K562 (cell line): ENCODE measurements around the gene CPHXL2. TPM values are rescaled to one million over a fixed set of nuclear protein-coding genes. Genes with fewer than 3 reads are reported as not detected.

Source experiments
- ATF1 ChIP-seq, 2 experiments: fragments of 450-650 bp in 1 of 2; IDR thresholded peaks; 2 replicates each; pipeline ENCODE4 v1.6.1; 2016; ENCODE audit warnings: missing compliant biosample characterization in 1 of 2, missing genetic modification characterization in 1 of 2
- ELF4 ChIP-seq: fragments of 450-650 bp; formaldehyde crosslinking; IDR thresholded peaks from 2 replicates; pipeline ENCODE4 v1.4.0; 2022; ENCODE audit warnings: missing genetic modification characterization
- FOS ChIP-seq: IDR thresholded peaks from 3 replicates; pipeline ENCODE4 v1.6.1; 2011; ENCODE audit not compliant: insufficient read length; ENCODE audit errors: extremely low read depth
- FOXM1 ChIP-seq, 2 experiments: fragments of 450-650 bp in 1 of 2; sonication (generic) in 1 of 2; formaldehyde crosslinking in 1 of 2; IDR thresholded peaks; 2 replicates each; pipeline versions ENCODE4 v1.6.1 to v1.9.0; 2017 to 2022; ENCODE audit warnings: low read depth in 2 of 2, mild to moderate bottlenecking in 2 of 2, missing genetic modification reagents in 1 of 2, moderate library complexity in 1 of 2
- KDM4B ChIP-seq, 2 experiments: fragments of 450-650 bp in 1 of 2; sonication (generic) in 1 of 2; IDR thresholded peaks; 2 replicates each; pipeline ENCODE4 v1.6.1; 2016 to 2017; ENCODE audit warnings: borderline replicate concordance in 2 of 2, antibody characterized with exemption in 1 of 2, low read depth in 1 of 2, mild to moderate bottlenecking in 1 of 2
- PML ChIP-seq: IDR thresholded peaks from 2 replicates; pipeline ENCODE4 v1.6.1; 2012; ENCODE audit warnings: low read length, inconsistent platforms
- RCOR1 ChIP-seq, 2 experiments: IDR thresholded peaks; 2 replicates each; pipeline ENCODE4 v1.6.1; 2012; ENCODE audit warnings: low read depth in 2 of 2, low read length in 2 of 2, borderline replicate concordance in 1 of 2, improper control_type of control experiment in 1 of 2
- SMARCC2 ChIP-seq: fragments of 450-650 bp; IDR thresholded peaks from 2 replicates; pipeline ENCODE4 v1.6.1; 2017; ENCODE audit warnings: antibody characterized with exemption, moderate library complexity, mild to moderate bottlenecking, low read depth
- TARDBP ChIP-seq: fragments of 450-650 bp; IDR thresholded peaks from 2 replicates; pipeline ENCODE4 v1.6.1; 2016
- ZFP91 ChIP-seq: sonication (generic); formaldehyde crosslinking; IDR thresholded peaks from 2 replicates; pipeline ENCODE4 v1.8.0; 2022; ENCODE audit warnings: mild to moderate bottlenecking, missing genetic modification reagents
- ZNF316 ChIP-seq: fragments of 450-650 bp; IDR thresholded peaks from 2 replicates; pipeline ENCODE4 v1.6.1; 2016
- ZNF384 ChIP-seq: IDR thresholded peaks from 2 replicates; pipeline ENCODE4 v1.6.1; 2012; ENCODE audit warnings: low read depth, low read length, improper control_type of control experiment
- polyA plus RNA-seq, 8 experiments: library from polyadenylated mRNA; depleted of rRNA in 4 of 8; stranded (reverse) in 5 of 8; unstranded in 3 of 8; fragments of >200 nt; fragmentation: Nextera tagmentation in 2 of 8; fragmentation: Illumina TruSeq in 1 of 8; extraction: Ambion mirVana in 2 of 8; extraction: Trizol in 1 of 8; gene quantifications; 2 replicates each; pipeline versions ENCODE4 v1.2.1 to v1.2.3, GENCODE V29; 2011 to 2014; ENCODE audit warnings: inconsistent platforms in 1 of 8, missing spikeins in 1 of 8
- total RNA-seq, 7 experiments: library from RNA; depleted of rRNA in 6 of 7; stranded (reverse); fragments of >200 nt in 6 of 7; fragmentation: Illumina TruSeq in 2 of 7; extraction: Trizol in 2 of 7; gene quantifications; 2 replicates each; pipeline versions ENCODE4 v1.2.1 to v1.2.3, GENCODE V29; 2011 to 2021; ENCODE audit warnings: low replicate concordance in 1 of 7
- TF ChIP-seq, protein P1 (sequence below): fragments of 450-650 bp; IDR thresholded peaks from 2 replicates; pipeline ENCODE4 v1.6.1; 2017; ENCODE audit warnings: antibody characterized with exemption, mild to moderate bottlenecking

The CPHXL2 gene
- total and polyA plus RNA-seq, 9 of the 15 experiments (the other 6 are each of a cell fraction or from before 2014, with no cell fraction given) = not detected

GRCh38 chr16:75644240-75645012 is 32.4 kb downstream of the CPHXL2 start (continued):
- TF ChIP-seq FOXM1 (IDR thresholded peaks at IDR 0.05; ENCODE audit: low read depth) = no peak
- no peak for TF ChIP-seq FOXM1 (CRISPR knock-in tag; IDR thresholded peaks at IDR 0.05; ENCODE audit: low read depth)
- TF ChIP-seq TARDBP = no peak
- no peak for TF ChIP-seq ELF4 (CRISPR knock-in tag)
- TF ChIP-seq ZFP91 = no peak
- no peak for TF ChIP-seq ATF1 (CRISPR knock-in tag; IDR thresholded peaks at IDR 0.05)
- no peak for TF ChIP-seq ATF1 (tag; IDR thresholded peaks at IDR 0.05)
- TF ChIP-seq PML = no peak
- TF ChIP-seq, protein P1, sequence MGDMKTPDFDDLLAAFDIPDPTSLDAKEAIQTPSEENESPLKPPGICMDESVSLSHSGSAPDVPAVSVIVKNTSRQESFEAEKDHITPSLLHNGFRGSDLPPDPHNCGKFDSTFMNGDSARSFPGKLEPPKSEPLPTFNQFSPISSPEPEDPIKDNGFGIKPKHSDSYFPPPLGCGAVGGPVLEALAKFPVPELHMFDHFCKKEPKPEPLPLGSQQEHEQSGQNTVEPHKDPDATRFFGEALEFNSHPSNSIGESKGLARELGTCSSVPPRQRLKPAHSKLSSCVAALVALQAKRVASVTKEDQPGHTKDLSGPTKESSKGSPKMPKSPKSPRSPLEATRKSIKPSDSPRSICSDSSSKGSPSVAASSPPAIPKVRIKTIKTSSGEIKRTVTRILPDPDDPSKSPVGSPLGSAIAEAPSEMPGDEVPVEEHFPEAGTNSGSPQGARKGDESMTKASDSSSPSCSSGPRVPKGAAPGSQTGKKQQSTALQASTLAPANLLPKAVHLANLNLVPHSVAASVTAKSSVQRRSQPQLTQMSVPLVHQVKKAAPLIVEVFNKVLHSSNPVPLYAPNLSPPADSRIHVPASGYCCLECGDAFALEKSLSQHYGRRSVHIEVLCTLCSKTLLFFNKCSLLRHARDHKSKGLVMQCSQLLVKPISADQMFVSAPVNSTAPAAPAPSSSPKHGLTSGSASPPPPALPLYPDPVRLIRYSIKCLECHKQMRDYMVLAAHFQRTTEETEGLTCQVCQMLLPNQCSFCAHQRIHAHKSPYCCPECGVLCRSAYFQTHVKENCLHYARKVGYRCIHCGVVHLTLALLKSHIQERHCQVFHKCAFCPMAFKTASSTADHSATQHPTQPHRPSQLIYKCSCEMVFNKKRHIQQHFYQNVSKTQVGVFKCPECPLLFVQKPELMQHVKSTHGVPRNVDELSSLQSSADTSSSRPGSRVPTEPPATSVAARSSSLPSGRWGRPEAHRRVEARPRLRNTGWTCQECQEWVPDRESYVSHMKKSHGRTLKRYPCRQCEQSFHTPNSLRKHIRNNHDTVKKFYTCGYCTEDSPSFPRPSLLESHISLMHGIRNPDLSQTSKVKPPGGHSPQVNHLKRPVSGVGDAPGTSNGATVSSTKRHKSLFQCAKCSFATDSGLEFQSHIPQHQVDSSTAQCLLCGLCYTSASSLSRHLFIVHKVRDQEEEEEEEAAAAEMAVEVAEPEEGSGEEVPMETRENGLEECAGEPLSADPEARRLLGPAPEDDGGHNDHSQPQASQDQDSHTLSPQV = no peak
- no peak for TF ChIP-seq FOS
- TF ChIP-seq SMARCC2 = no peak
- no peak for TF ChIP-seq ZNF384
- TF ChIP-seq KDM4B (IDR thresholded peaks at IDR 0.05; ENCODE audit: borderline replicate concordance in 2 of 2, low read depth in 1 of 2) = no peak
- TF ChIP-seq RCOR1 (IDR thresholded peaks at IDR 0.05; ENCODE audit: borderline replicate concordance in 1 of 2, low read depth in 2 of 2, low read length in 2 of 2) = no peak
- no peak for TF ChIP-seq ZNF316
